ENCODE results near the gene MAN2B2. TPM values are rescaled to one million over a fixed set of nuclear protein-coding genes. Genes with fewer than 3 reads are reported as not detected.

Gene MAN2B2
- total RNA-seq, 1 experiment from 2014 or later: 5.9 TPM

DNA sequence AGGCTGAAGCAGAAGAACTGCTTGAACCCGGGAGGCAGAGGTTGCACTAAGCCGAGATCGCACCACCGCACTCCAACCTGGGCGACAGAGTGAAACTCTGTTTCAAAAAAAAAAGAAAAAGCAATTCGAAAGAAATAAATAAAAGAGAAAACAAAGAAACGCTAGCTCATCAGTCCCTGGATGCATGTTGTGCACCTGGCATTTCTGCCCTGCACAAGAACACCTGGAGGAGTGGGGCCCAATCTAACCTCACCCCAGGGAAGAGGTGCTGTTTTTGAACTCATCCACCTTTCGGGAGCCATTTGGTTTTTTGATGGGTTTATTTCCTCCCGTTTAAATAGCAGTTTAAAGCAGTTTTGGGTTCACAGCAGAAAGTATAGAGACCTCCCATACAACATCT is 59.8 kb downstream of the MAN2B2 start:
- WGBS (ENCODE audit: extremely low coverage, insufficient read length, low lambda C conversion rate): no CpG with 5 or more reads among the region's 9 CpGs

More for the DNA sequence above, 59.8 kb downstream of the MAN2B2 start:
- H3K79me2 ChIP-seq (ENCODE audit: insufficient read depth, low read length): no peaks in the 10 kb centered on the region
- H4K91ac ChIP-seq (ENCODE audit: insufficient read length, low read depth, low read length): no peak overlapping the region
- no peak overlapping the region for H4K5ac ChIP-seq (ENCODE audit: insufficient read length, low read depth, low read length)
- no peaks in the 10 kb centered on the region; the same call in 1 of the 2 replicates for H3K4me1 ChIP-seq (ENCODE audit: insufficient read depth, low read length)
- TF ChIP-seq, protein P1, sequence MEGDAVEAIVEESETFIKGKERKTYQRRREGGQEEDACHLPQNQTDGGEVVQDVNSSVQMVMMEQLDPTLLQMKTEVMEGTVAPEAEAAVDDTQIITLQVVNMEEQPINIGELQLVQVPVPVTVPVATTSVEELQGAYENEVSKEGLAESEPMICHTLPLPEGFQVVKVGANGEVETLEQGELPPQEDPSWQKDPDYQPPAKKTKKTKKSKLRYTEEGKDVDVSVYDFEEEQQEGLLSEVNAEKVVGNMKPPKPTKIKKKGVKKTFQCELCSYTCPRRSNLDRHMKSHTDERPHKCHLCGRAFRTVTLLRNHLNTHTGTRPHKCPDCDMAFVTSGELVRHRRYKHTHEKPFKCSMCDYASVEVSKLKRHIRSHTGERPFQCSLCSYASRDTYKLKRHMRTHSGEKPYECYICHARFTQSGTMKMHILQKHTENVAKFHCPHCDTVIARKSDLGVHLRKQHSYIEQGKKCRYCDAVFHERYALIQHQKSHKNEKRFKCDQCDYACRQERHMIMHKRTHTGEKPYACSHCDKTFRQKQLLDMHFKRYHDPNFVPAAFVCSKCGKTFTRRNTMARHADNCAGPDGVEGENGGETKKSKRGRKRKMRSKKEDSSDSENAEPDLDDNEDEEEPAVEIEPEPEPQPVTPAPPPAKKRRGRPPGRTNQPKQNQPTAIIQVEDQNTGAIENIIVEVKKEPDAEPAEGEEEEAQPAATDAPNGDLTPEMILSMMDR (conservative IDR thresholded peaks at IDR 0.05): no peak
- no peak overlapping the region for H2AK5ac ChIP-seq (ENCODE audit: insufficient read length, low read length)
- H3K56ac ChIP-seq (ENCODE audit: insufficient read length, low read depth, low read length): no peak overlapping the region
- H2BK5ac ChIP-seq (ENCODE audit: insufficient read length, low read length): no peak overlapping the region
- H3K14ac ChIP-seq (ENCODE audit: insufficient read depth, low read length): no peak overlapping the region
- no peaks in the 10 kb centered on the region; a peak in 1 of 5 replicates for H3K9me3 Mint-ChIP-seq
- H2AFZ ChIP-seq (ENCODE audit: low read length): no peak overlapping the region
- no peak overlapping the region for H3K9ac ChIP-seq (ENCODE audit: extremely low read depth, insufficient read length, low read length)
- no peaks in the 10 kb centered on the region for H3K27me3 ChIP-seq (ENCODE audit: insufficient read depth, low read length)
- no peak overlapping the region for H2BK120ac ChIP-seq (ENCODE audit: low read depth, low read length, poor library complexity, severe bottlenecking)
- H3T11ph ChIP-seq (ENCODE audit: low read length): no peak overlapping the region
- no peak overlapping the region for H3K27ac ChIP-seq (ENCODE audit: insufficient read length, low read depth, low read length)
- H3K27ac Mint-ChIP-seq: no peak overlapping the region
- H3K4ac ChIP-seq (ENCODE audit: low read depth, low read length): no peak overlapping the region
- H3K4me1 Mint-ChIP-seq: peaks cover 6 to 9% of the 10 kb centered on the region in 2 experiments; a peak in 2 of 4 replicates
- H3K18ac ChIP-seq (ENCODE audit: insufficient read length, low read depth, low read length): no peak overlapping the region
- H3K79me1 ChIP-seq (ENCODE audit: insufficient read depth, low read depth, low read length, poor library complexity, severe bottlenecking): no peaks in the 10 kb centered on the region
- no peaks in the 10 kb centered on the region for H4K20me1 ChIP-seq (ENCODE audit: control insufficient read depth, insufficient read depth, insufficient read length)
- no peak overlapping the region for H2BK12ac ChIP-seq (ENCODE audit: insufficient read length, low read depth, low read length)
- H4K8ac ChIP-seq (replicated peaks; ENCODE audit: insufficient read length, low read depth, low read length): no peak overlapping the region
- no peaks in the 10 kb centered on the region; the same call in none of the 2 replicates for H3K27me3 Mint-ChIP-seq (ENCODE audit: low read depth)
- H3K4me3 Mint-ChIP-seq: peak overlapping the region in 1 of 2 experiments; percentile 6; a peak in 1 of 5 replicates
- peaks cover under 1% of the 10 kb centered on the region for H3K23me2 ChIP-seq (ENCODE audit: insufficient read length, low read depth, low read length, poor library complexity, severe bottlenecking)
- H3K4me2 ChIP-seq (ENCODE audit: insufficient read depth, insufficient read length, low read length): no peak overlapping the region
- no peak overlapping the region for H2BK20ac ChIP-seq (ENCODE audit: low read depth, low read length, poor library complexity, severe bottlenecking)
- no peaks in the 10 kb centered on the region for H3K9me3 ChIP-seq (ENCODE audit: control insufficient read depth, low read depth, low read length)
- no peaks in the 10 kb centered on the region for H3K36me3 Mint-ChIP-seq (ENCODE audit: insufficient read depth in 1 of 3, low read depth in 3 of 3)
- no peak overlapping the region for H2BK15ac ChIP-seq (ENCODE audit: low read depth, low read length)
- no peak for DNase-seq
- no peak overlapping the region for H3K23ac ChIP-seq (ENCODE audit: insufficient read length, low read depth, low read length)

Data from H9 (cell line).